SK-N-SH treated with all-trans-retinoic acid at 6 μM for 48 hours (cell line): ENCODE measurements around the gene CYTIP.

Experiments used
- ATAC-seq: fragments of 200-7000 bp; cut with Tn5 transposase; 3 replicates; pipeline ENCODE4 v1.9.1; 2020; ENCODE audit warnings: mild to moderate bottlenecking, moderate library complexity
- ARNTL ChIP-seq: fragments of 450-650 bp; formaldehyde crosslinking; IDR thresholded peaks from 2 replicates; pipeline ENCODE4 v1.5.0; 2020; ENCODE audit warnings: low read depth, mild to moderate bottlenecking, moderate library complexity, borderline replicate concordance
- BACH2 ChIP-seq: fragments of 250-450 bp; sonication (Bioruptor Pico); IDR thresholded peaks from 2 replicates; pipeline ENCODE4 v1.9.0; 2021; ENCODE audit warnings: mild to moderate bottlenecking, borderline replicate concordance
- CSDC2 ChIP-seq: fragments of 250-450 bp; sonication (Bioruptor Pico); IDR thresholded peaks from 2 replicates; pipeline ENCODE4 v1.5.0; 2020; ENCODE audit warnings: mild to moderate bottlenecking, moderate library complexity
- GLIS3 ChIP-seq: fragments of 250-450 bp; sonication (Bioruptor Pico); IDR thresholded peaks from 2 replicates; pipeline ENCODE4 v1.5.0; 2020; ENCODE audit warnings: mild to moderate bottlenecking, moderate library complexity
- ISL1 ChIP-seq: fragments of 250-450 bp; sonication (Bioruptor Pico); IDR thresholded peaks from 2 replicates; pipeline ENCODE4 v2.1.2; 2022; ENCODE audit warnings: mild to moderate bottlenecking, moderate library complexity
- PATZ1 ChIP-seq: fragments of 250-450 bp; sonication (Bioruptor Pico); IDR thresholded peaks from 2 replicates; pipeline ENCODE4 v1.8.0; 2020; ENCODE audit warnings: mild to moderate bottlenecking, moderate library complexity, borderline replicate concordance
- POU6F1 ChIP-seq: fragments of 250-450 bp; sonication (Bioruptor Pico); IDR thresholded peaks from 2 replicates; pipeline ENCODE4 v1.8.0; 2021; ENCODE audit warnings: low read depth, mild to moderate bottlenecking, moderate library complexity, borderline replicate concordance
- PPARA ChIP-seq: fragments of 250-450 bp; sonication (Bioruptor Pico); IDR thresholded peaks from 2 replicates; pipeline ENCODE4 v1.5.0; 2020; ENCODE audit warnings: mild to moderate bottlenecking, borderline replicate concordance
- RARB ChIP-seq: fragments of 250-450 bp; sonication (Bioruptor Pico); IDR thresholded peaks from 2 replicates; pipeline ENCODE4 v1.8.0; 2021; ENCODE audit warnings: mild to moderate bottlenecking, moderate library complexity
- TCF4 ChIP-seq: fragments of 250-450 bp; sonication (Bioruptor Pico); IDR thresholded peaks from 2 replicates; pipeline ENCODE4 v1.8.0; 2021; ENCODE audit warnings: mild to moderate bottlenecking, moderate library complexity, borderline replicate concordance
- TOX ChIP-seq: fragments of 250-450 bp; sonication (Bioruptor Pico); IDR thresholded peaks from 2 replicates; pipeline ENCODE4 v1.8.0; 2021; ENCODE audit warnings: mild to moderate bottlenecking, moderate library complexity, borderline replicate concordance
- ZC3H10 ChIP-seq: fragments of 250-450 bp; sonication (Bioruptor Pico); IDR thresholded peaks from 2 replicates; pipeline ENCODE4 v1.5.1; 2021; ENCODE audit warnings: mild to moderate bottlenecking, moderate library complexity
- ZFP30 ChIP-seq: fragments of 450-650 bp; formaldehyde crosslinking; IDR thresholded peaks from 2 replicates; pipeline ENCODE4 v1.5.0; 2022; ENCODE audit warnings: mild to moderate bottlenecking, moderate library complexity
- ZNF565 ChIP-seq: fragments of 450-650 bp; formaldehyde crosslinking; conservative IDR thresholded peaks from 2 replicates; pipeline ENCODE4 v1.5.0; 2020; ENCODE audit warnings: low read depth, mild to moderate bottlenecking, moderate library complexity
- ZNF70 ChIP-seq: fragments of 450-650 bp; formaldehyde crosslinking; IDR thresholded peaks from 2 replicates; pipeline ENCODE4 v1.5.0; 2020; ENCODE audit warnings: mild to moderate bottlenecking, moderate library complexity
- ZNF8 ChIP-seq: fragments of 450-650 bp; formaldehyde crosslinking; IDR thresholded peaks from 2 replicates; pipeline ENCODE4 v1.5.0; 2020; ENCODE audit warnings: mild to moderate bottlenecking, moderate library complexity
- TF ChIP-seq, protein P1 (sequence below): fragments of 250-450 bp; sonication (Bioruptor Pico); IDR thresholded peaks from 2 replicates; pipeline ENCODE4 v1.5.0; 2020; ENCODE audit warnings: mild to moderate bottlenecking, moderate library complexity
- TF ChIP-seq, protein P2 (sequence below): fragments of 250-450 bp; sonication (Bioruptor Pico); IDR thresholded peaks from 2 replicates; pipeline ENCODE4 v1.5.1; 2021; ENCODE audit warnings: mild to moderate bottlenecking, moderate library complexity

CYTIP gene

GRCh38 chr2:157427003-157427921 is 16.6 kb downstream of the CYTIP start:
- TF ChIP-seq ISL1 (CRISPR knock-in tag) (no peak), ARNTL (CRISPR knock-in tag) (no peak), ZNF8 (CRISPR knock-in tag) (no peak), GLIS3 (CRISPR knock-in tag) (no peak), TCF4 (CRISPR knock-in tag) (no peak), BACH2 (CRISPR knock-in tag) (no peak)
- TF ChIP-seq, protein P1, sequence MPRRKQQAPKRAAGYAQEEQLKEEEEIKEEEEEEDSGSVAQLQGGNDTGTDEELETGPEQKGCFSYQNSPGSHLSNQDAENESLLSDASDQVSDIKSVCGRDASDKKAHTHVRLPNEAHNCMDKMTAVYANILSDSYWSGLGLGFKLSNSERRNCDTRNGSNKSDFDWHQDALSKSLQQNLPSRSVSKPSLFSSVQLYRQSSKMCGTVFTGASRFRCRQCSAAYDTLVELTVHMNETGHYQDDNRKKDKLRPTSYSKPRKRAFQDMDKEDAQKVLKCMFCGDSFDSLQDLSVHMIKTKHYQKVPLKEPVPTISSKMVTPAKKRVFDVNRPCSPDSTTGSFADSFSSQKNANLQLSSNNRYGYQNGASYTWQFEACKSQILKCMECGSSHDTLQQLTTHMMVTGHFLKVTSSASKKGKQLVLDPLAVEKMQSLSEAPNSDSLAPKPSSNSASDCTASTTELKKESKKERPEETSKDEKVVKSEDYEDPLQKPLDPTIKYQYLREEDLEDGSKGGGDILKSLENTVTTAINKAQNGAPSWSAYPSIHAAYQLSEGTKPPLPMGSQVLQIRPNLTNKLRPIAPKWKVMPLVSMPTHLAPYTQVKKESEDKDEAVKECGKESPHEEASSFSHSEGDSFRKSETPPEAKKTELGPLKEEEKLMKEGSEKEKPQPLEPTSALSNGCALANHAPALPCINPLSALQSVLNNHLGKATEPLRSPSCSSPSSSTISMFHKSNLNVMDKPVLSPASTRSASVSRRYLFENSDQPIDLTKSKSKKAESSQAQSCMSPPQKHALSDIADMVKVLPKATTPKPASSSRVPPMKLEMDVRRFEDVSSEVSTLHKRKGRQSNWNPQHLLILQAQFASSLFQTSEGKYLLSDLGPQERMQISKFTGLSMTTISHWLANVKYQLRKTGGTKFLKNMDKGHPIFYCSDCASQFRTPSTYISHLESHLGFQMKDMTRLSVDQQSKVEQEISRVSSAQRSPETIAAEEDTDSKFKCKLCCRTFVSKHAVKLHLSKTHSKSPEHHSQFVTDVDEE (CRISPR knock-in tag), result no peak
- no peak for ATAC-seq

DNA sequence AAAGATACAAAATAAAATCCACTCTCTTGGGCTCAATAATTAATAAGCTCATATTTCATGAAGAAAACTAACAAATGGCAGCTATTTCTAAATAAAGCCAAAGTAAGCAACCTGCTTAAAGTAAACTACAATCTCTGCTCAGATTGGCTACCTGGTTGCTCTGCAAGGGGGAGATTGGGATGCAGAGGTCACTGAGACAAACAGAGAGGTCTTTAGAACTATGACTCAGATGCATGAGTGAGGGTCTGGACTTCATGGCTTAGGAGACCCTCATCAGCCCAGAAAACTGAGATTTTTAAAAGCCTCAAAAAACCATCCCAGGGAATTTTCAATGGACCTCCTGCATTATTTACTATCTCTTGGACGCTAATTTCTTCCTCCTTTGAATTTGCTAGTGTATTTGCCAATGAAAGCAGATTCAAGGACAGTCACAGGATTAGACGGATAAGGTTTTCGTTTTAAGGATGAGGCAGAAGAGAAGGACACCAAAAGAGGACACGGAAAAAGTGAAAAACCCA is 17.4 kb downstream of the CYTIP start:
- TF ChIP-seq ZNF565 (CRISPR knock-in tag), result no peak
- no peak for TF ChIP-seq ZFP30
- no peak for TF ChIP-seq RARB (CRISPR knock-in tag)
- TF ChIP-seq GLIS3 (CRISPR knock-in tag), result no peak
- no peak for TF ChIP-seq ZNF70 (CRISPR knock-in tag)
- TF ChIP-seq PPARA (CRISPR knock-in tag), result no peak
- TF ChIP-seq POU6F1 (CRISPR knock-in tag), result no peak
- no peak for TF ChIP-seq PATZ1 (CRISPR knock-in tag)
- TF ChIP-seq TCF4 (CRISPR knock-in tag), result no peak
- TF ChIP-seq CSDC2 (CRISPR knock-in tag), result no peak
- TF ChIP-seq, protein P1 (CRISPR knock-in tag), result no peak
- no peak for TF ChIP-seq TOX (CRISPR knock-in tag)
- TF ChIP-seq, all 23 proteins: peak for 0
- ATAC-seq, result no peak

DNA sequence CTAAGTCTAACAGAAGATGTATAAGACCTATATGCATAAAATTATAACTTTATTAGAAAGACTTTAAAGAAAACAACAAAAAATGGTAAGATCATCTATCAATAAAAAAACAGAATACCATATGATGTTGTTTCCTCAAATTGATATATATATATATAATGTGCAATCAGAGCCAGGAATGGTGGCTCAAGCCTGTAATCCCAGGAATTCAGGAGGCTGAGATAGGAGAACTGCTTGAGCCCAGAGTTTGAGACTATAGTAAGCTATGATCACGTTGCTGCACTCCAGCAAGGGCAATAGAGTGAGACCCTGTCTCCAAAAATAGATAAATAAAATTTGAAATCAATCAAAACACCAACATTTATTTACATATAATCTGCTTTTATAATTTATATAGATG is 19.5 kb downstream of the CYTIP start:
- TF ChIP-seq, protein P2, sequence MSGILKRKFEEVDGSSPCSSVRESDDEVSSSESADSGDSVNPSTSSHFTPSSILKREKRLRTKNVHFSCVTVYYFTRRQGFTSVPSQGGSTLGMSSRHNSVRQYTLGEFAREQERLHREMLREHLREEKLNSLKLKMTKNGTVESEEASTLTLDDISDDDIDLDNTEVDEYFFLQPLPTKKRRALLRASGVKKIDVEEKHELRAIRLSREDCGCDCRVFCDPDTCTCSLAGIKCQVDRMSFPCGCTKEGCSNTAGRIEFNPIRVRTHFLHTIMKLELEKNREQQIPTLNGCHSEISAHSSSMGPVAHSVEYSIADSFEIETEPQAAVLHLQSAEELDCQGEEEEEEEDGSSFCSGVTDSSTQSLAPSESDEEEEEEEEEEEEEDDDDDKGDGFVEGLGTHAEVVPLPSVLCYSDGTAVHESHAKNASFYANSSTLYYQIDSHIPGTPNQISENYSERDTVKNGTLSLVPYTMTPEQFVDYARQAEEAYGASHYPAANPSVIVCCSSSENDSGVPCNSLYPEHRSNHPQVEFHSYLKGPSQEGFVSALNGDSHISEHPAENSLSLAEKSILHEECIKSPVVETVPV (CRISPR knock-in tag), result no peak
- no peak for TF ChIP-seq ZC3H10 (CRISPR knock-in tag)
- TF ChIP-seq, all 23 proteins: peak for 0

More for the DNA sequence above, 19.5 kb downstream of the CYTIP start:
- no peak for ATAC-seq
